Stimulated activated naive CD8-positive, alpha-beta T cell treated with anti-CD3 and anti-CD28 coated beads, Interleukin-15, Interleukin-2, amounts not matched to agents 100 ng/mL and 50 ng/mL, for 24 hours (primary cell): ENCODE measurements around the gene CNIH1.

Source experiments
- H3K27ac Mint-ChIP-seq: one replicate; pipeline ENCODE4 v1.8.0; 2021; ENCODE audit warnings: mild to moderate bottlenecking, mixed read lengths
- H3K27me3 Mint-ChIP-seq: one replicate; pipeline ENCODE4 v1.8.0; 2021; ENCODE audit warnings: mixed read lengths
- H3K36me3 Mint-ChIP-seq: one replicate; pipeline ENCODE4 v1.8.0; 2021; ENCODE audit warnings: low read depth, mixed read lengths
- H3K4me1 Mint-ChIP-seq: one replicate; pipeline ENCODE4 v1.8.0; 2021; ENCODE audit warnings: low read depth, mixed read lengths
- H3K4me3 Mint-ChIP-seq: one replicate; pipeline ENCODE4 v1.8.0; 2021; ENCODE audit warnings: mild to moderate bottlenecking, mixed read lengths
- H3K9me3 Mint-ChIP-seq: one replicate; pipeline ENCODE4 v1.8.0; 2021; ENCODE audit warnings: mixed read lengths

Gene CNIH1

DNA sequence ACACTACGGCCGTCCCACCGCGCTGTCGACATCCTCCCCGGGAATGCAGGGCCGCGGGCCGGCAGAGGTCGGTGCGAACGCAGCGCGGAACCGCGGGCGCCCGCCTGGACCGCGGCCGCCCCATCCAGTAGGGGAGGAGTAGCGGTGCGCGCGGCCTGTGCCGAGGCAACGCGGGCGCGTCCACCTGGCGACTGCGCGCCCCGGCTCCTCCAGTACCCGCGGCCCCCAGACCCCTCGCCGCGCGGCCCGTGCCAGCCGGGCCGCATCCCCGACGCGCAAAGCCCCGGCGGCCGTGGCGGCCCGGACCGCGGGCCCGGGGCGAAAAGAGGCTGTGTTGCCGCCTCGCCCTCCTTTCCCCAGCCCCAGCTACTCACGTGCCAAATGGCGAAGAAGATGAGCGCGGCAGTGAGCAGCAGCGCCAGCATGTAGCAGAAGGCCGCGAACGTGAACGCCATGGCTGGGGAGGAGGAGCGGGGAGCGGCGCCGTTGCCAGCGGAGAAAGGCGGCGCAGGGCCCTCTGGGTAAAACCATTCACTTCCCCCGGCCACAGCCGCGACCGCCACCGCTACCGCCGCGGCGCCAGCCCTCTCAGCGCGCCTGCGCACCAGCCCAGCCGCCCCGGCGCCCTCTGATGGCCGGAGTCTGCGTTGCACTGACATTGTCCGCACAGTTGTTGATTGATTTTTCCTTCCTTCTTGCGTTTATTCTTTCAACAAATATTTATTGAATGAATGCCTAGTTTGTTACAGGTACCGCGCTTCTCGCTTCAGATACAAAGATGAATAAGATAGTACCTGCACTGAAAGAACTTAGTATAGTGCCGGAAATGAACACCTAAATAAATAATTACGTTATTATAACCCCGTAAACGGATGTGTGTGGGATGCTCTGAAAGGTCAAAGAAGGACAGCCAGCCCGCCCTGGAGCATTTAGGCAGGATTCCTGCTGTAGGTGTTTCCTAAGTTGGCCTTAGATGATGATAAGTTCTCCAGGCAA is at the start of gene CNIH1:
CNIH1 (minus strand) TSS at position 502 of the 996 bp plus-strand sequence; CDS start at position 455, 47 bp downstream.
- Mint-ChIP-seq H3K4me1 (peaks cover 56% of the 10 kb centered on the region), H3K4me3 (peak within 1 kb of the TSS; percentile 99), H3K27ac (peak within 1 kb of the TSS; percentile 93), H3K9me3 (no peaks in the 10 kb centered on the region), H3K27me3 (peaks cover 4% of the 10 kb centered on the region), H3K36me3 (peaks cover 25% of the 10 kb centered on the region)

DNA sequence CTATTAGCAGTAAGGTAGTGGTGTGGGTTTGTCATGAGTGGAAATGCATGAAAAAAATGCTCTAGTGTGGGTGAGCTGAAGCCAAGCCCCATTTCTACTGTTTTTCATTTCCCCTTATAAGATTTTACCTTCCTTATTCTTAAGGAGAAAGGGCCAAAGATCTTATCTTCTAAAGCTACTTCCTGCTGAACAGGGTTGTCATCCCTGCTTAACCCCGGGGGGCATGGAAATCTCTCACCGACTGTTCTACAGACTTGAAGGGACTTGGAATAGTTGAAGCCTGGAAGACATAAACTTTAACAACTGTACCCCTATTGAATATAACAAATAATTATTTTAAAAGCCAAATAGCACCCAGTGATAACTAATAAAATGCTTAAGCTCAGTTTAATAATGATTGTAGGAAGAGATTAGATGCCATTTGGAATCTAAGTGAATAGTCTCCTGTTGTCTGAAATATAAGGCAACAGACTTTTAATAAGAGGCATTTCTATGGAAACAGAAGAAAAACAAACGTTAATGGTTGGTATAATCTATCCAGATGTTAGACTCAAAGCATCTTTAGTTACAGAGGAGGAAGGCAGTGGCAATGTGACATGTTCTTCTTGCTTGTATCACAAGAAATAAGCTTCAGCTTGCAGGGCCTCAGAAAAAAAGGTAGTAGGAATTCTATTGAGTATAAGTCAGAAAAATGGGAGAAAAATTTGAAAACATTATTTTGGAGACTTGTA is 49.4 kb upstream of the CNIH1 start:
- no peaks in the 10 kb centered on the region for H3K9me3 Mint-ChIP-seq
- H3K4me3 Mint-ChIP-seq = peak overlapping the region; percentile 99
- peaks cover 14% of the 10 kb centered on the region for H3K36me3 Mint-ChIP-seq

DNA sequence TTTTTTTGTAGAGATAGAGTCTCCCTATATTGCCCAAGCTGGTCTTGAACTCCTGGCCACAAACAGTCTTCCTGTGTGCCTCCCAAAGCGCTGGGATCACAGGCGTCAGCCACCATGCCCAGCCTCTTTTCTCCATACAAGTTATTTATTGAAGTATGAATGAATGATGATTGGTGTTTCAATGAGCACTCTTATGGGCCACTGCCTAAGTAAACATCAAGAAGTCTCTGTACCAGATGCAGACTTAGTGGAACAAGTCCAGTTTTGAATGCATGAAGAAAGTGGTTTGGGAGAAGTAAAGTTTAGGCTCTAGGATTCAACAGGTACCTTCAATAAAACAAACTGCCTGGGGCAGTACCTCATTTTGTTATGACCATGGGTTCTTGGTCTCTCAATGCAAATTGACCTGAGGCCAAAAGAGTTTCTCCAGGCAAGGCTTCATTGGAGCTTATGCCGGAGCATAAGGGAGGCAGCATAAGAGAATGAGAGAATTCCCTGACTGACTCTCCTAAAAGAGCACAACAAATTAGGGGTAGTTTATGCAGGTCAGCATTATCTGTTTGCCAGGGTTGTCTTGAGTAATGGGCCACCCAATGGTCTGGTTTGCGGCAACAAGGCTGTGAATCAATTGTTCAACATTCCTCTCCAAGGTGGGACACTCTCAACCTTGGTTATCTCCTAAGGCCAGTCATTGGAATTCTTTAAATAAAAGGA is 48.7 kb upstream of the CNIH1 start:
- peak overlapping the region; percentile 96 for H3K27ac Mint-ChIP-seq
- no peaks in the 10 kb centered on the region for H3K27me3 Mint-ChIP-seq
- H3K4me1 Mint-ChIP-seq = peaks cover 53% of the 10 kb centered on the region
- peak overlapping the region; percentile 99 for H3K4me3 Mint-ChIP-seq
- no peaks in the 10 kb centered on the region for H3K9me3 Mint-ChIP-seq
- H3K36me3 Mint-ChIP-seq = peaks cover 18% of the 10 kb centered on the region

More for the DNA sequence above, 49.4 kb upstream of the CNIH1 start:
- Mint-ChIP-seq H3K4me1 (peaks cover 45% of the 10 kb centered on the region), H3K27ac (peak overlapping the region; percentile 96), H3K27me3 (no peaks in the 10 kb centered on the region)

DNA sequence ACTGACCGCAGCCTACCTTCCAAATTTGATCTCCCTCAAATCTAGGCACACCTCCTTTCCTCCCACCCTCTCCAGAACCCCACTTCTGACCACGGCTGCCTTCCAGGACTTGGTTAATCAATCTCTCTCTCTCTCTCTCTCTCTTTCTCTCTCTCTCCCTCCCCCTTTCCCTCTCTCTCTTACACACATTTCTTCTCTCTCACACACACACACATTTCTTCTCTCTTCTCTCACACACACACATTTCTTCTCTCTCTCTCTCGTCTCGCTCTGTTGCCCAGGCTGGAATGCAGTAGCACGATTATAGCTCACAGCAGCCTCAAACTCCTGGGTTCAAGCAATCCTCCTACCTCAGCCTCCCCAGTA is 48.1 kb upstream of the CNIH1 start:
- Mint-ChIP-seq H3K9me3 (no peaks in the 10 kb centered on the region), H3K27ac (peak overlapping the region; percentile 96), H3K36me3 (peaks cover 18% of the 10 kb centered on the region), H3K27me3 (no peaks in the 10 kb centered on the region), H3K4me1 (peaks cover 58% of the 10 kb centered on the region), H3K4me3 (peak overlapping the region; percentile 99)

DNA sequence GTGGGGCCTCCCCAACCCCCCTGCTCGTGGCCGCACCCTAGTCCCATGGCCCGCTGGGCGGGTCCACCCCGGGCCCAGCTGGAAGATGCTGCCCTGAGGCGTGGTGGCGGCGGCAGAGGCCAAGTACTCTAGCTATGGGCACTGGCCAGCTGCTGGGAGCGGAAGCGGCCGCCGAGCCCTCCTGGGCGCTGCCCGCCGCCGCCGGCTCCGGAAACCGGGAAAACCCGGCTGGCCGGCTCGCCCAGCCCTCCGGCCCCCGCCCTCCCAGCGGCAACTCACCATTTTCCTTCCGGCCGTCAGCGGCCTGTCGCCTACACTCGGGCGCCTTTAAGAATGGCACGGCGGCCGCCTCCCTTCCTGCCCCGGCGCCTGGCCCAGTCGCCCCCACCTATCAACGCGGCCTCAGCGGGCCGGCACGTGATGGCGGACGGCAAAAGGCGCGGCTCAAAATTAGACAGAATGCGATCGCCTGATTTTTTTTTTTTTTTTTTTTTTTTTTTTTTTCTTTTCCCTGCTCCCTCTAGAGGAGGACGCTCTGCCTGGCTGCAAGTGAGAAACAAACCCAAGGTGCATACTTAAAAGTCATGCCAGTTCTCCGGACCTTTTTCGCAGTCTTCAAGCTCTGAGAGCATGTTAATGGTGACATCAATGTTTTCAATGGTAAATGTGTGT is 47.6 kb upstream of the CNIH1 start, which contains the start of gene GMFB:
GMFB (minus strand) TSS at position 335 of the 672 bp plus-strand sequence; CDS start at position 282, 53 bp downstream.
- H3K9me3 Mint-ChIP-seq = no peaks in the 10 kb centered on the region
- peak within 1 kb of the TSS; percentile 99 for H3K4me3 Mint-ChIP-seq
- peaks cover 64% of the 10 kb centered on the region for H3K4me1 Mint-ChIP-seq
- peak within 1 kb of the TSS; percentile 99 for H3K27ac Mint-ChIP-seq
- H3K36me3 Mint-ChIP-seq = peaks cover 20% of the 10 kb centered on the region
- H3K27me3 Mint-ChIP-seq = no peaks in the 10 kb centered on the region

DNA sequence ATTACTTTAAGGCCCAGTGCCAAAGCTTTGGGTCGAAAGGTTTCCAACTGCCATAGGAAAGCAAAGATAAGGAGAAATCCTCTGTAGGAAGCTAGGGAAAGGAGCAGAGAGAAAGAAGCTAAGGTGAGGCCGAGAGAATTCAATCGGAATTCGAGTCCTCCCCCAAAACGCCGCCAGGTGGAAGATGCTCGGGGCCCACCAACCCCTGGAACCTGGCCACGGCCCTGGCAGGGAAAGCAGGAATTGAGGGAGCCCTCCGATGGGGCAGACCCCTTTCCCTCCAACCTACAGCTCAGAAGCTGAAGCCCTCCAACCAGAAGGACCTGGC is 47.1 kb upstream of the CNIH1 start:
- Mint-ChIP-seq H3K27ac (peak overlapping the region; percentile 99), H3K4me3 (peak overlapping the region; percentile 99), H3K36me3 (peaks cover 25% of the 10 kb centered on the region), H3K27me3 (no peaks in the 10 kb centered on the region), H3K9me3 (no peaks in the 10 kb centered on the region), H3K4me1 (peaks cover 69% of the 10 kb centered on the region)

DNA sequence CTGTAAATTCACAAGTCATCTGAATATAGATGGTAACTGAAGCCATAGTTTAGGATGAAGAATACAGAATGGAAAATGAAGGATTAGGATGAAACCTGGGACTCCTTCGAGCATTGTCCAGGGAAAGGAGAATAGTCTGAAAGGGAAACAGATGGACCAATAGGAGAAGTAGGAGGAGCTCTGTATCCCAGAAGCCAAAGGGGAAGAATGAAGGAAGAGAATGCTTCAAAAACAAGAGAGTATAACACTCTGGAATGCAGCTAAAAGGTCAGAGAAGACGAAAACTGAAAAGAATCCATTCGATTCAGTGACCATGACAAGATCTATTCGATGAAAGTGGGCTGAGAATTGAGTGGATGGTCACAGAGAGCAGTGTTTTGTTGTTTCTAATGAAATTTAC is 46.6 kb upstream of the CNIH1 start:
- no peaks in the 10 kb centered on the region for H3K9me3 Mint-ChIP-seq
- H3K36me3 Mint-ChIP-seq = peaks cover 30% of the 10 kb centered on the region
- peaks cover 74% of the 10 kb centered on the region for H3K4me1 Mint-ChIP-seq
- peak overlapping the region; percentile 99 for H3K27ac Mint-ChIP-seq
- no peaks in the 10 kb centered on the region for H3K27me3 Mint-ChIP-seq
- H3K4me3 Mint-ChIP-seq = peak overlapping the region; percentile 99

DNA sequence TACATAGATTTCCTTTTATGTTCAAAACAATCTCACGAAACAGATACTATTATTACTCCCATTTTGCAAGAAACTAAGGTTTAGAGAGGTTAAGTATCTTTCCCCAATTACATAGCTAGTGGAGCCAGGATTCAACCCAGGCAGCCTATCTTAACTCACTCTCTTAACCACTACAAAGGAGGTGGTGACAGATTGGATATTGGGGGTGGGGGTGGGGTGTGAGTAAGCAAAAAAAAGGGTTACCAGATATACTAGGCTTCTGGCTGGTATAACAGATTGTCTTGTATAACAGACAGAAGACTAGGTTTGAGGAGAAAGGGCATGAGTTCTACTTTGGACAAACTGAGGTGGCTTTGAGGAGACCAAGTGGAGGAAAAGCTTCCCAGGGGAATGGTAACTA is 45.5 kb upstream of the CNIH1 start:
- H3K4me3 Mint-ChIP-seq = peak overlapping the region; percentile 99
- H3K27me3 Mint-ChIP-seq = no peaks in the 10 kb centered on the region
- H3K4me1 Mint-ChIP-seq = peaks cover 76% of the 10 kb centered on the region
- peak overlapping the region; percentile 99 for H3K27ac Mint-ChIP-seq
- H3K9me3 Mint-ChIP-seq = no peaks in the 10 kb centered on the region
- peaks cover 39% of the 10 kb centered on the region for H3K36me3 Mint-ChIP-seq

DNA sequence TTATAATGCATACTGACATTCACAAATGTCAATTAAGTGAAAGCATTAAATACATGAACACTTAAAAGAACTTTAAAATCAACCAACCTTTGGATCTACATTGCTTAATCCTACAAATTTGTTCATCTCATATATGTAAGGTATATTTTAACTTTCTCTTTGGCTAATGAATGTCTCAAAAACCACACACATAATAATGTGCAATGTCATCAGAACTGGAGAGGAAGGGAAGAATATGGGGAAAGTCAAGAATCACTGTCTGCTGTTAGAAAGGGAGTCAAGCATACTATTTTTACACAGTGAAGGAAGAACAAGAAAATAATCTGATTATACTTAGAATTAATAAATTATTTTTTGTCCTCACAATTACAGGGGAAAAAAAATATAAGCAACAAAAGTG is 42.7 kb upstream of the CNIH1 start:
- peaks cover 56% of the 10 kb centered on the region for H3K4me1 Mint-ChIP-seq
- H3K4me3 Mint-ChIP-seq = peak overlapping the region; percentile 32
- H3K27me3 Mint-ChIP-seq = no peaks in the 10 kb centered on the region
- peaks cover 52% of the 10 kb centered on the region for H3K36me3 Mint-ChIP-seq
- no peaks in the 10 kb centered on the region for H3K9me3 Mint-ChIP-seq
- peak overlapping the region; percentile 23 for H3K27ac Mint-ChIP-seq

DNA sequence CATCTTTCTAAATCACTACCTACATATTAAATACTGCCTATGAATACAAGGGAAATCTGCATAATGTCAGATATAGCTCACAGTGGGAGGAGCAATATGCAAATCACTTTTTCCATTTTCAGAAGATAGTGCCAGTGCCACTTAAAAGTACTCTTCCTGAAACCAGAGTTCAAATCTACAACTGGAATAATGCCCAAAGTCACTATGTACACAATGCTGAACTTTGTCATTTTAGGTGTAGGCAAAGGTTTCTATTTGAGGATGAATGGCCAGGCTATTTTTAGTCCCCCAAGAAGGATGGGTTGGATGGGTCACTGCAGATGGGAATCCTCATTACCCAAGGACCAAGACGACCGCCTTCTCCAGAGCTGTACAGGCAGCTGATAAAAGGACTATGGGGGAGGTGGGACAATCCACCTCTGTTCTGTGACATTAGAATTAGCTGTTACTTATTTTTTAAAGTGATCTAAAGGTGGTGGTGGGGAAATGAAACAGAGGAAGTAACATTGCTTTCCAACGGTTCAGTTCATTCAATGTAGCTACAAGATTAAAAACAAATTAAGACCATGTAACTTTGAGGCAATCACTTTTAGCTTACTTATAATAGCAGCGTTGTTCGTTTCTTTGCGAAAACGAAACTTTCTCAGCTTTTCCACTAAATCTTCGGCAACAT is 42.0 kb upstream of the CNIH1 start:
- peaks cover 57% of the 10 kb centered on the region for H3K36me3 Mint-ChIP-seq
- H3K4me1 Mint-ChIP-seq = peaks cover 55% of the 10 kb centered on the region
- peak overlapping the region; percentile 76 for H3K27ac Mint-ChIP-seq
- H3K4me3 Mint-ChIP-seq = peak overlapping the region; percentile 34
- H3K9me3 Mint-ChIP-seq = no peaks in the 10 kb centered on the region
- H3K27me3 Mint-ChIP-seq = no peaks in the 10 kb centered on the region

DNA sequence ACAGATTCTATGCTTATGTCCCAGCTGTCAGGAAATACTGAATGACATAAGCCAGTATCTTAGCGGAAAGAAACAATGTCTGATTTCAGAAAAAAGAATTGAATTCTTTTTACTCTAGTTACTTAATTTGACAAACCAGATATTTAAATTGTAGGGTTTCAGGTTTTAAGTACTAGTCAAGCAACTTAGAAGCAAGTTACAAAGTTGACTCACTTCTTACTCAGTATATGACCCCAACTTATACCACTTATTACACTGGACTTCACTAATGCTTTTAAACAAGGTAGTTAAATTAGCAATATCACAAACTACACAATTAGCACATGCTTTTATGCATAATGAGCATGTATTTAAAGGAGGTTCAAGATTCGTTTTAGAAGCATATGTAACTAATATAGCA is 40.5 kb upstream of the CNIH1 start:
- no peak overlapping the region for H3K27ac Mint-ChIP-seq
- no peaks in the 10 kb centered on the region for H3K27me3 Mint-ChIP-seq
- peaks cover 61% of the 10 kb centered on the region for H3K36me3 Mint-ChIP-seq
- H3K9me3 Mint-ChIP-seq = no peaks in the 10 kb centered on the region
- H3K4me3 Mint-ChIP-seq = no peak overlapping the region
- H3K4me1 Mint-ChIP-seq = peaks cover 48% of the 10 kb centered on the region

DNA sequence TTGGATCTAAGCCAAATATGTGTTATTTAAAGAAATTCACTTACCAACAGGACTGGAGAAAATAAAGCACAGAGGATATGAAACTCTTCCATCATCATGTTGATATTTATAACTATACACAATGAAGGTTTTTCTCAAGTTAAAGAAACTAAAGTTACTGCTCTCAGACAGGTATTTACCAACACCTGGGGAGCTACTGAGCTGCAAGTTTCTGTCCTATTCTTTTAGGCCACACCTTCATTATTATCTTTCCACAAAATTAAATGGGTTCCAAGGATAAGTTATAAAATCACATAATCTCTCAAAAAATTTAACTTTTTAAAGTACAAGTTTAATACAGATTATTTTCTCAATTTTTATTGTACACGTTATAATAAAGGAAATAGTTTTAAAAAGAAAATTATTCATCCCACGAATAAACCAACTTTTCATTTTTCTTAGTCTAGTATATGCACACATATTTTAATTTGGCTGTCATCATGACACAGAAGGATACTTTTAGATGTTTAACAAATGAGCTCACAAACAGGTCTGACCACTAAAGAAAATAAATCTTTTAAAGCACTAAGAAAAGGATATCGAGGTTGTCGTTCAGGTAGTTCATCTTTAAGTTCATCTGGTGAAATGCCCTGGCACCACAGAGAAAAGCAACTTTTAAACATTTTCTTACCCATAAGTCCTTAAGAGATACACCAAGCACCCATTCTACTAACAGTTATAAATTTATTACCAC is 39.8 kb upstream of the CNIH1 start:
- H3K4me3 Mint-ChIP-seq = no peak overlapping the region
- H3K36me3 Mint-ChIP-seq = peaks cover 62% of the 10 kb centered on the region
- peaks cover 48% of the 10 kb centered on the region for H3K4me1 Mint-ChIP-seq
- H3K27ac Mint-ChIP-seq = no peak overlapping the region
- H3K27me3 Mint-ChIP-seq = no peaks in the 10 kb centered on the region
- no peaks in the 10 kb centered on the region for H3K9me3 Mint-ChIP-seq

DNA sequence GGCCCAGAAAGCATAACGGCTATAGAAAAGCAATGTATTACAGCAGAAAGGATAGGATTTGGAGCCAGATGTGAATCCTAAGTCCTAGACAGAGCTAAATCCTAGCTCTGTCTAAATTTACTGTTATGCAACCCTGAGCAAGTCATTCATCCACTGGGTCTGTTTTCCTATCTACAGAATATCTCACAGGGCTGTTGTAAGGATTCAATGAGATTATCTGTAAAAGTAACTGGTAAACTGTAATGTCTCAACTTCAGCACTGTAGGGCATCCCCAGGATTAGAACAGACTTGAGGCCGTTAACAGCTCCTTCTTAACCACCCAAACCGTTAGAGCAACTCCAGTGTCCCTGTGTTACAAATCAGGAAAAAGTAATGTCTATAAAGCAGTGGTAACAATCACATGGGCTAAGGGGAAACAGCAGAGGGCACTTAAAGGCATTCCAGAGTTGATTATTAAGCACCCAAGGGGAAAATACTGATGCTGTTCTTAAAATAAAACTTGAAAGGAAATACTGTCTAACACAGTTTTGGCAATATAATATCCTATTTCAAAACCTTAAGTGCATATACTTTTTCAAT is 37.6 kb upstream of the CNIH1 start:
- Mint-ChIP-seq H3K27me3 (no peaks in the 10 kb centered on the region), H3K4me1 (peaks cover 33% of the 10 kb centered on the region), H3K27ac (peak overlapping the region; percentile 21), H3K4me3 (no peak overlapping the region), H3K9me3 (no peaks in the 10 kb centered on the region), H3K36me3 (peaks cover 70% of the 10 kb centered on the region)
